PC-3 (cell line): ENCODE data around the gene DNAJC5.

Experiments used
- CTCF ChIP-seq: fragments of 300-600 bp; sonication (generic); conservative IDR thresholded peaks from 2 replicates; pipeline ENCODE4 v1.5.1; 2017; ENCODE audit warnings: antibody characterized with exemption, low read depth, mild to moderate bottlenecking, low read length
- EZH2 ChIP-seq: fragments of 300-600 bp; sonication (generic); IDR thresholded peaks from one replicate; pipeline ENCODE4 v1.6.1; 2017; ENCODE audit warnings: antibody characterized with exemption, mild to moderate bottlenecking, low read length; ENCODE audit not compliant: unreplicated experiment
- EZH2phosphoT487 ChIP-seq: fragments of 300-600 bp; sonication (generic); IDR thresholded peaks from 2 replicates; pipeline ENCODE4 v1.6.1; 2018; ENCODE audit warnings: mild to moderate bottlenecking, antibody characterized with exemption, low read length, borderline replicate concordance

- no peak for TF ChIP-seq EZH2
- TF ChIP-seq EZH2phosphoT487 = no peak
- no peak for TF ChIP-seq CTCF
These were observed 33.5 kb upstream of the DNAJC5 start, which contains the start of gene ABHD16B for GRCh38 chr20:63861365-63861934.
